ENCODE results near the gene BICDL2. TPM values are rescaled to one million over a fixed set of nuclear protein-coding genes. Genes with fewer than 3 reads are reported as not detected.
A peak's percentile ranks its signal among the peaks of the same experiment; 100 is the strongest.

Gene BICDL2
- total and polyA plus RNA-seq, 9 of the 15 experiments (the other 6 are each of a cell fraction or from before 2014, with no cell fraction given), result 0.09 to 0.28 (median 0.09) TPM; not detected in 6

DNA sequence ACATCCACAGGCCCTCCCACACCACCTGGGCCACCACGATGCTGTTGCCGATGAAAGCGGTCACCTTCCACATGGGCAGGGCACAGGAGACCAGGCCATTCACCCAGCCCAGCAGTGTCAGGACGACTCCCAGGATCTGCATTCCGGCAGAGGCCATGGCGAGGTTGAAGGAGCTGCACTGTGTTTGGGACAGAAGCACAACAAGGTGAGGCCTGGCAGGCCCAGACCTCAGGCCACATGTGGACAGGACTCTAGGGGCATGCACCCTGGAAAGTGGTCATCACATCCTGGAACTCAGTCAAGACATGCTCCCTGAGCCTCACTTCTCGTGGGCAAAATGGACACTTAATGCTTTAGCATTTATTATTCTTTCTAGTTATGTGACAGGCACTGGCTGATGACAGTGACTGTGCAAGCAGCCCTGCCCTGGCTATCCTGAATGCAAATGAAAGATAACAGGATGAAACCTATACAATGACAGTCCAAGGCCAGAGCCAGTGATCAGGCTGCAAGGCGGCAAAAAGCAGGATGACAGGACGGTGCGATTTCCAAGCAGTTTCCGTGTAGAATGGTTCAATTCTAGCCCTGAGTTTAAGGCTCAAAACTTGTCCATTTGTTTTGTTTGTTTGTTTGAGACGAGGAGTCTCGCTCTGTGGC, 20.8 kb downstream of the BICDL2 start (continued):
- TF ChIP-seq, protein P1, sequence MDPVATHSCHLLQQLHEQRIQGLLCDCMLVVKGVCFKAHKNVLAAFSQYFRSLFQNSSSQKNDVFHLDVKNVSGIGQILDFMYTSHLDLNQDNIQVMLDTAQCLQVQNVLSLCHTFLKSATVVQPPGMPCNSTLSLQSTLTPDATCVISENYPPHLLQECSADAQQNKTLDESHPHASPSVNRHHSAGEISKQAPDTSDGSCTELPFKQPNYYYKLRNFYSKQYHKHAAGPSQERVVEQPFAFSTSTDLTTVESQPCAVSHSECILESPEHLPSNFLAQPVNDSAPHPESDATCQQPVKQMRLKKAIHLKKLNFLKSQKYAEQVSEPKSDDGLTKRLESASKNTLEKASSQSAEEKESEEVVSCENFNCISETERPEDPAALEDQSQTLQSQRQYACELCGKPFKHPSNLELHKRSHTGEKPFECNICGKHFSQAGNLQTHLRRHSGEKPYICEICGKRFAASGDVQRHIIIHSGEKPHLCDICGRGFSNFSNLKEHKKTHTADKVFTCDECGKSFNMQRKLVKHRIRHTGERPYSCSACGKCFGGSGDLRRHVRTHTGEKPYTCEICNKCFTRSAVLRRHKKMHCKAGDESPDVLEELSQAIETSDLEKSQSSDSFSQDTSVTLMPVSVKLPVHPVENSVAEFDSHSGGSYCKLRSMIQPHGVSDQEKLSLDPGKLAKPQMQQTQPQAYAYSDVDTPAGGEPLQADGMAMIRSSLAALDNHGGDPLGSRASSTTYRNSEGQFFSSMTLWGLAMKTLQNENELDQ (CRISPR knock-in tag; IDR thresholded peaks at IDR 0.05; ENCODE audit: borderline replicate concordance), result no peak
- TF ChIP-seq HIVEP1 (CRISPR knock-in tag; IDR thresholded peaks at IDR 0.05), result no peak
- no peak for TF ChIP-seq ZC3H8 (IDR thresholded peaks at IDR 0.05)
- no peak for TF ChIP-seq DACH1 (IDR thresholded peaks at IDR 0.05; ENCODE audit: partially characterized antibody)
- TF ChIP-seq ATF7 (IDR thresholded peaks at IDR 0.05), result no peak
- TF ChIP-seq, protein P2, sequence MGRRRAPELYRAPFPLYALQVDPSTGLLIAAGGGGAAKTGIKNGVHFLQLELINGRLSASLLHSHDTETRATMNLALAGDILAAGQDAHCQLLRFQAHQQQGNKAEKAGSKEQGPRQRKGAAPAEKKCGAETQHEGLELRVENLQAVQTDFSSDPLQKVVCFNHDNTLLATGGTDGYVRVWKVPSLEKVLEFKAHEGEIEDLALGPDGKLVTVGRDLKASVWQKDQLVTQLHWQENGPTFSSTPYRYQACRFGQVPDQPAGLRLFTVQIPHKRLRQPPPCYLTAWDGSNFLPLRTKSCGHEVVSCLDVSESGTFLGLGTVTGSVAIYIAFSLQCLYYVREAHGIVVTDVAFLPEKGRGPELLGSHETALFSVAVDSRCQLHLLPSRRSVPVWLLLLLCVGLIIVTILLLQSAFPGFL (CRISPR knock-in tag; IDR thresholded peaks at IDR 0.05), result no peak
- peak; percentile 35; the same call in 1 of the 2 replicates for TF ChIP-seq MAFG (tag; conservative IDR thresholded peaks at IDR 0.05)
- TF ChIP-seq EWSR1 (IDR thresholded peaks at IDR 0.05; ENCODE audit: borderline replicate concordance, low read depth, partially characterized antibody), result no peak
- TF ChIP-seq ZC3H4 (CRISPR knock-in tag; IDR thresholded peaks at IDR 0.05; ENCODE audit: borderline replicate concordance), result no peak
- TF ChIP-seq ZC3H11A (IDR thresholded peaks at IDR 0.05; ENCODE audit: low read depth, low read length), result no peak
- TF ChIP-seq NBN (IDR thresholded peaks at IDR 0.05; ENCODE audit: low read depth), result 0 out of 2 replicates have a peak, but pooled peaks have one; percentile 13
- TF ChIP-seq JUND (IDR thresholded peaks at IDR 0.05; ENCODE audit: borderline replicate concordance, low read depth, low read length), result no peak
- 0 out of 3 replicates have a peak, but pooled peaks have one; percentile 10 for TF ChIP-seq JUND (tag; IDR thresholded peaks at IDR 0.05; ENCODE audit: borderline replicate concordance, low read depth, low read length)
- TF ChIP-seq ZNF507 (tag; conservative IDR thresholded peaks at IDR 0.05), result no peak
- no peak for TF ChIP-seq ZNF551 (CRISPR knock-in tag; IDR thresholded peaks at IDR 0.05)
- TF ChIP-seq, protein P3, sequence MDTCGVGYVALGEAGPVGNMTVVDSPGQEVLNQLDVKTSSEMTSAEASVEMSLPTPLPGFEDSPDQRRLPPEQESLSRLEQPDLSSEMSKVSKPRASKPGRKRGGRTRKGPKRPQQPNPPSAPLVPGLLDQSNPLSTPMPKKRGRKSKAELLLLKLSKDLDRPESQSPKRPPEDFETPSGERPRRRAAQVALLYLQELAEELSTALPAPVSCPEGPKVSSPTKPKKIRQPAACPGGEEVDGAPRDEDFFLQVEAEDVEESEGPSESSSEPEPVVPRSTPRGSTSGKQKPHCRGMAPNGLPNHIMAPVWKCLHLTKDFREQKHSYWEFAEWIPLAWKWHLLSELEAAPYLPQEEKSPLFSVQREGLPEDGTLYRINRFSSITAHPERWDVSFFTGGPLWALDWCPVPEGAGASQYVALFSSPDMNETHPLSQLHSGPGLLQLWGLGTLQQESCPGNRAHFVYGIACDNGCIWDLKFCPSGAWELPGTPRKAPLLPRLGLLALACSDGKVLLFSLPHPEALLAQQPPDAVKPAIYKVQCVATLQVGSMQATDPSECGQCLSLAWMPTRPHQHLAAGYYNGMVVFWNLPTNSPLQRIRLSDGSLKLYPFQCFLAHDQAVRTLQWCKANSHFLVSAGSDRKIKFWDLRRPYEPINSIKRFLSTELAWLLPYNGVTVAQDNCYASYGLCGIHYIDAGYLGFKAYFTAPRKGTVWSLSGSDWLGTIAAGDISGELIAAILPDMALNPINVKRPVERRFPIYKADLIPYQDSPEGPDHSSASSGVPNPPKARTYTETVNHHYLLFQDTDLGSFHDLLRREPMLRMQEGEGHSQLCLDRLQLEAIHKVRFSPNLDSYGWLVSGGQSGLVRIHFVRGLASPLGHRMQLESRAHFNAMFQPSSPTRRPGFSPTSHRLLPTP (IDR thresholded peaks at IDR 0.05; ENCODE audit: borderline replicate concordance, extremely low read depth, insufficient read length), result no peak
- no peak for TF ChIP-seq NCOA6 (IDR thresholded peaks at IDR 0.05)
- no peak for TF ChIP-seq ZNF263 (CRISPR knock-in tag; IDR thresholded peaks at IDR 0.05; ENCODE audit: borderline replicate concordance)
- no peak for TF ChIP-seq EGR1 (conservative IDR thresholded peaks at IDR 0.05)
- TF ChIP-seq MYNN (IDR thresholded peaks at IDR 0.05), result no peak
- no peak for TF ChIP-seq MYNN (CRISPR knock-in tag; IDR thresholded peaks at IDR 0.05)

Data from K562 (cell line).